Stimulated activated CD4-positive, alpha-beta T cell treated with anti-CD3 and anti-CD28 coated beads, Interleukin-4, amount 100 ng/mL, for 48 hours (primary cell): Measurements from ENCODE around the gene ANXA1.
"Not testable (repeated sequence)": the region's sequence is repeated elsewhere in the genome, so short reads cannot be mapped to it uniquely, and the experiment has no call there.

Source experiments
- DNase-seq, 2 donors: peaks; one replicate each; pipeline ENCODE4 v3.0.0-alpha.2; 2020; ENCODE audit warnings: low read depth in 2 of 2

ANXA1 gene

GRCh38 chr9:73168298-73168934 lies 16.8 kb downstream of the ANXA1 start:
- no peak for DNase-seq

- no peak for DNase-seq
Observed at GRCh38 chr9:73170185-73170957, 18.7 kb downstream of the ANXA1 start.

GRCh38 chr9:73172901-73173215 lies 21.2 kb downstream of the ANXA1 start:
- DNase-seq, result no peak

DNA sequence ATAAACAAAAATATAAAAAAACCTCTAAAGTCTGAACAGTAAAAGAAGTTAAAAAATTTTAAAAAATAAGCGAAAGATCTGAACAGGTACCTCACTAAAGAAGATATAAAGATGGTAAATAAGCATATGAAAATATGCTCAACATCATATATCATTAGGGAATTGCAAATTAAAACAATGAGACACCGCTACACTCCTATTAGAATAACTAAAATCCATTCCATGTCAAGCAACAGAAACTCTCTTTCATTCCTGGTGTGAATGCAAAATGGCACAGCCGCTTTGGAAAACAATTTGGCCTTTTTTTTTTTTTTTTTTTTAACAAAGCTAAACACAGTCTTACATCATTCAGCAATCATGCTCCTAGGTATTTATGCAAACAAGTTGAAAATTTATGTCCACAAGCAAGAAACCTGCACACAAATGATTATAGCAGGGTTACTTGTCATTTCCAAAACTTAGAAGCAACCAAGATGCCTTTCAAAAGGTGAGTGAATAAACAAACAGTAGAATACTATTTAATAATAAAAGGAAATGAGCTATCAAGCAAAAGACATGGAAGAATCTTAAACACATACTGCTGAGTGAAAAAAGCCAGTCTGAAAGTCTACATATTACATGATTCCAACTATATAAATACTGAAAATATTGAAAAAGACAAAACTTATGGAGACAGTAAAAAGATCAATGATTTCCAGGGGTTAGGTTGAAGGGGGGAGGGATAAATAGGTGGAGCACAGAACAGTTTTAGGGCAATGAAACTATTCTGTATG lies 22.1 kb downstream of the ANXA1 start:
- DNase-seq, result no peak

GRCh38 chr9:73174330-73174980 lies 22.8 kb downstream of the ANXA1 start:
- no peak for DNase-seq

DNA sequence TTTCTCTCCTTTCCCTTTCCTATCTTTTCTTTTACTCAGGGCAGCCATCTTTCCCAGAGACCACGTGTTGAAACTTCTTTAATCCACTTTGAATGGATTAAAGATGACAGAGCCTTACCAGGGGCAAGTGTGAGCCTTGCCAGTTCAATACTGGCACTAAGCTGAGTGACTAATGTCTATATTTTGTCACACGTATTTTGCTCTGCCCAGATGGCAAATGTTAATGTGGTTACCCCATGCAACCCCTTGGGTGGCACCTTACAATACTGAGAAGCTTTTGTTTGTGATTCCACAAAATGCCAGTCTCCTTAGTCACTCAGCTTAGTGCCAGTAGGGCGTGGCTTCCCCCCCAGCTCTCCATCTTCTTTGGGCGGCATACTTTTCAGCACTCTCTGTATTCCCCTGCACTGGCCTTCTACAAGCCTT lies 24.8 kb downstream of the ANXA1 start:
- no peak for DNase-seq

GRCh38 chr9:73178044-73178443 lies 26.4 kb downstream of the ANXA1 start:
- no peak for DNase-seq

- no peak for DNase-seq
Observed at GRCh38 chr9:73179589-73179988, 27.9 kb downstream of the ANXA1 start.

DNA sequence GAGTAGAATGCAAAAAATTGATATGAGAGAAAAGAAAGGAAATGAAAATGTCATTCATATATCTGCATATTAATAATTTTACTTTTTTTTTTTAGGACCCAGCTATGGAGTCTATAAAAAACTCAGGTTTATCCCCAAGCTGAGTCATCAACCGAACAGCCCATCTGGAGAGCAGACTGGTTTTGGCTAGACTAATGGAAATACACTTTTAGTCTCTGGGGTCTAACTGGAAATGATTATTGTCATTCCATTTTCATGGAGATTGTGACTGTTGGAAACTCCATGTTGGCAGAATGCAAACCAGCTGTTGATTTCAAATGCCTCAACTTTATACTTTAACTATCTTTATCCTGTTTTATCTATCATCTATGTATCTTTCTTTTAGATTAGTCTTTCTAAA lies 28.7 kb downstream of the ANXA1 start:
- DNase-seq, result no peak

GRCh38 chr9:73182928-73183327 lies 31.3 kb downstream of the ANXA1 start:
- DNase-seq, result no peak

- DNase-seq, result no peak
Observed at GRCh38 chr9:73183428-73183827, 31.8 kb downstream of the ANXA1 start.

DNA sequence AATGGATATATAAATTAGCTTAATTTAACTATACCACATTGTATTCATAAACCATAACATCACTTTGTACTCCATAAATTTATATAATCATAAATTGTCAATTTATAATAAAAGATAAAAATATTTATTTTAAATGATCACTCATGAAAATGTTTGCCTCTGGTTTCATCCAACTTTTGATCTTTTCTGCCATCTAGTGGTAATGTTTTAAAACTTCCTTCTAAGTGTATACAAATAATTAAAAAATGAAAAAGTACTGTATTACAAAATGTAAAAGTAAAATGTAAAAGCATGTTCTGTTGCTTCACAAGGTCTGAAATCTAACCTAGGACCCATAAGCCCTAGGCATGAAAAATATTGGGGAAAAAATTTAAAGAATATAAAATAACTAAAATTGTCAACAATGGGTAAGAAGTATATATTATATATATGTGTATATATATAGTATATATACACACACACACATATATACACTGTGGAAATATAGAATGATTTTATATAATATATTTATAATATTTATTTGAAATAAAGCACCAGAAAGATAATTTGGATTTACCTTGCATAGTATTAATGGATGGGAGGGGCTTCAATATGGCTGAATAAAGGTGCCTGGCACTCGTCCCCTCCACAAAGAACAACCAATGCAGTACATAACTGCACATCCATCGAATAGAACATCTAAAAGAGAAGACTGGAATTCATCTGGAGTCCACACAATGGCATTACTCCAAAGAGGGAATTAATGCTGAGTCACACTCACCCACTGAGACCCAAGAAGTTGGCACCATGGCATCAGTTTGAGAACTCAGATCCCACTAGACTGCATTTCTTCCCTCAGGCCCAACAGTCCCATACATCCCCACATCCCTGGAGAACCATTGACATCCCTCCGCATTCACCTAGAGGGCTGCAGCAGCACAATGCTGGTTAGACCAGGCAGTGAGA lies 32.5 kb downstream of the ANXA1 start:
- no peak for DNase-seq

GRCh38 chr9:73191109-73191508 lies 39.4 kb downstream of the ANXA1 start:
- not testable (repeated sequence) for DNase-seq

DNA sequence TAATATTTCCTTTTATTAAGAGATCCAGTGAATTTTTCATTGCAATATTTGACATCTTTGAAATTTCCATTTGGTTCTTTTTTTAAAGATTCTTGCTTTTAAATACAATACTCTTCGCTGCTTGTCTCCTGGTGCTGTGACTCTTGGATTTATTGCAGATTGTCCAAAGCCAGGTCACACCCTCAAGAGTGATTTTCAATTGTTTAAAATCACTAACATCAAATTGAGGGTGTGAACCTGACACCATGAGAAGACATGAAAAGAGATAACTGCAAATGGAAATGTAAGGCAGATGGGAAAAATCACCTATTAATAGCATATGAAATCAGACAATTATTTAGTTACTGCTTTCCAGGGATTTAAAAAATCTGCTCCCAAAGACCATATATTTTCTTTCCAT lies 42.6 kb downstream of the ANXA1 start:
- DNase-seq, result no peak

GRCh38 chr9:73199448-73199847 lies 47.8 kb downstream of the ANXA1 start:
- no peak for DNase-seq

DNA sequence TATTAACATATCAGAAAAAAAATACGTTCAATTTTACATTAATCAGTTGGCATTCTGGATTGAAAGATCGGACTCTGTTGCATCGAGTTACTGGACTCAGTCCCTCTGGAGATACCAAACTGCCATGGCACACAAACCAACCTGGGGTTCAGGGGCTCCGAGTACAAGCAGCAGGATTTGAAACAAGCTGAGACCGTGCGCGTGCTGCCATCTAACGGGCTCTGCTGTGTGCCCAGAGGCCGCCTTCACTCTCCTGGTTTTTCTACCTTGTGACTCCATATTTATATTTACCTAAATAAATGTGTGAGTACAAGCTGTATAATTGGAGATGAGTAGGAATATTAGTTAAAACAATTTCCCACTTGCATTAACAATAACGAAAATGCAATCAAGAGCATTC lies 48.2 kb downstream of the ANXA1 start:
- DNase-seq, result no peak

GRCh38 chr9:73200694-73201452 lies 49.2 kb downstream of the ANXA1 start:
- DNase-seq, result no peak

DNA sequence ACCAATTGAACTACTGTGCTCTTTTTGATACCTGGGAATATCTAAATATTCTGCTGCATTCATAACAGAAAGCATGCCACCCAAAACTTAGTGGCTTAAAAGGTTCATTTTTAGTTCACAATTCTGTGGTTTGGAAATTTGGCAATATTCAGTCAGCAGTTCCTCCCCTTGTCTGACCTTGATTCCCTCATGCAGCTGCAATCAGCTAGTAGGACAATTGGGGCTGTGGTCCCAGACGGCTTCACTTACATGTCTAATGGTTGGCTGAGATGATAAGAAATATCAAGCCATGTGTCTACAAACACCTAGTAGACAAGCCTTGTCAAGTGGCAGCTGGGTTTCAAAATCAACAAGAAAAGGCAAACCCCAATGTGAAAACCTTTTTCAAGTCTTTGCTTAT lies 51.3 kb downstream of the ANXA1 start:
- DNase-seq, result no peak

DNA sequence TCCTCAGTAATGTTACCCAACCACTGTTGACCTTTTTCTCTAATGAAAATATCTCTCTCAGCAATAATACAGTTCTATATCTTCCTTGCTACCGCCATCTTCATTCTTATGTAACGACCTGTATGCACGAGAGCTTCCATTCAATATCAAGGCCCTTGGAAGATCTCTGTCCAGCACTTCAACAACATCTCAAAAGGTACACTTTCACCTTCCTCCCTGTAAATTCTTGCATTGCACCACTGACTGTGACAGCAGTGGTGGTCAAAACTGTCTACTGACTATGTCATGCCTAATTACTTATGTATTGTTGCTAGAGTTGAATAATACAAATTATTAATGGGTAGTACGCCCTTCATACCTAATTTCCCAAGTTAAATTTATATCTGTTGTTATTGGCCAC lies 53.3 kb downstream of the ANXA1 start:
- no peak for DNase-seq

DNA sequence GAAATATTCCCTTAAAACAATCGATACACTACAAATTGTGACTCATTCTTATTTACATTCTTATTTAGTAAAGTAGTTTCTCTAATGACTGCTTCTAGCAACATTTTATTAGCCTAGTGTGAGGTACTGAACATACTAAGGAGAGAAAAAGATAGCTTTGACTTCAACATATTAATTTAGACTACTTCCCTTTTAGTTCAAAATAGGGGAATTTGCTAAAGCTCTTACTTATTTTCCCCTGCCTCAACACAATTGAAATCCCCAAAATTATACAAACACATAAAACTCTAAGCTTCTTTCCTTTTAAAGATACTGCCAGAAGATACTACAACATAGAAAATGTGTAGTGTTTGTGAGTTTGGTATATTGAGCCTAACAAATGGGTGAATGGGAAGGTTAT lies 55.2 kb downstream of the ANXA1 start:
- DNase-seq, result no peak
